Measurements from ENCODE around the gene KRT28.

DNA sequence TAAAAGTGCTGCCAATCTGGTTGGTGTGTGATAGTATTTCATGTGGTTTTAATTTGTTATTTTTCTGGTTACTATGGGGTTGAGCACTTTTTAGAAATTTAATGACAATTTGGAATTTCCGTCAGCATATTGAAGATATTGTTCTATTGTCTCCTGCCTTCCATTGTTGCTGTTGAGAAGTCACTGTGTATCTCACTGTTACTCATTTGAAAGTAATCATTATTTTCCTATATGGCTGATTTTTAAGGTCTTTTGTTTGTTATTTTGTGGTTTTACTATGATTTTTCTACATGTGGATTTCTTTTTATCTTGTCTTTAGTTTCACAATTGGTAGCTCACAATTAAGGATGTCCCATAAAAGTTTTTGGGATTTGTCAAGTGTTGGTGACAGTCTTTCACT is 36.0 kb downstream of the KRT28 start:
- TF ChIP-seq, protein P1, sequence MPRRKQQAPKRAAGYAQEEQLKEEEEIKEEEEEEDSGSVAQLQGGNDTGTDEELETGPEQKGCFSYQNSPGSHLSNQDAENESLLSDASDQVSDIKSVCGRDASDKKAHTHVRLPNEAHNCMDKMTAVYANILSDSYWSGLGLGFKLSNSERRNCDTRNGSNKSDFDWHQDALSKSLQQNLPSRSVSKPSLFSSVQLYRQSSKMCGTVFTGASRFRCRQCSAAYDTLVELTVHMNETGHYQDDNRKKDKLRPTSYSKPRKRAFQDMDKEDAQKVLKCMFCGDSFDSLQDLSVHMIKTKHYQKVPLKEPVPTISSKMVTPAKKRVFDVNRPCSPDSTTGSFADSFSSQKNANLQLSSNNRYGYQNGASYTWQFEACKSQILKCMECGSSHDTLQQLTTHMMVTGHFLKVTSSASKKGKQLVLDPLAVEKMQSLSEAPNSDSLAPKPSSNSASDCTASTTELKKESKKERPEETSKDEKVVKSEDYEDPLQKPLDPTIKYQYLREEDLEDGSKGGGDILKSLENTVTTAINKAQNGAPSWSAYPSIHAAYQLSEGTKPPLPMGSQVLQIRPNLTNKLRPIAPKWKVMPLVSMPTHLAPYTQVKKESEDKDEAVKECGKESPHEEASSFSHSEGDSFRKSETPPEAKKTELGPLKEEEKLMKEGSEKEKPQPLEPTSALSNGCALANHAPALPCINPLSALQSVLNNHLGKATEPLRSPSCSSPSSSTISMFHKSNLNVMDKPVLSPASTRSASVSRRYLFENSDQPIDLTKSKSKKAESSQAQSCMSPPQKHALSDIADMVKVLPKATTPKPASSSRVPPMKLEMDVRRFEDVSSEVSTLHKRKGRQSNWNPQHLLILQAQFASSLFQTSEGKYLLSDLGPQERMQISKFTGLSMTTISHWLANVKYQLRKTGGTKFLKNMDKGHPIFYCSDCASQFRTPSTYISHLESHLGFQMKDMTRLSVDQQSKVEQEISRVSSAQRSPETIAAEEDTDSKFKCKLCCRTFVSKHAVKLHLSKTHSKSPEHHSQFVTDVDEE (CRISPR knock-in tag; IDR thresholded peaks at IDR 0.05) = no peak
- TF ChIP-seq BACH2 (CRISPR knock-in tag; IDR thresholded peaks at IDR 0.05; ENCODE audit: borderline replicate concordance) (no peak), RARB (CRISPR knock-in tag; IDR thresholded peaks at IDR 0.05) (no peak), ARNTL (CRISPR knock-in tag; IDR thresholded peaks at IDR 0.05; ENCODE audit: borderline replicate concordance, low read depth) (no peak), ESRRG (CRISPR knock-in tag; IDR thresholded peaks at IDR 0.05) (no peak)
- TF ChIP-seq, protein P2, sequence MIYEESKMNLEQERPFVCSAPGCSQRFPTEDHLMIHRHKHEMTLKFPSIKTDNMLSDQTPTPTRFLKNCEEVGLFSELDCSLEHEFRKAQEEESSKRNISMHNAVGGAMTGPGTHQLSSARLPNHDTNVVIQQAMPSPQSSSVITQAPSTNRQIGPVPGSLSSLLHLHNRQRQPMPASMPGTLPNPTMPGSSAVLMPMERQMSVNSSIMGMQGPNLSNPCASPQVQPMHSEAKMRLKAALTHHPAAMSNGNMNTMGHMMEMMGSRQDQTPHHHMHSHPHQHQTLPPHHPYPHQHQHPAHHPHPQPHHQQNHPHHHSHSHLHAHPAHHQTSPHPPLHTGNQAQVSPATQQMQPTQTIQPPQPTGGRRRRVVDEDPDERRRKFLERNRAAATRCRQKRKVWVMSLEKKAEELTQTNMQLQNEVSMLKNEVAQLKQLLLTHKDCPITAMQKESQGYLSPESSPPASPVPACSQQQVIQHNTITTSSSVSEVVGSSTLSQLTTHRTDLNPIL (CRISPR knock-in tag; IDR thresholded peaks at IDR 0.05; ENCODE audit: low read depth) = no peak
- TF ChIP-seq, protein P3, sequence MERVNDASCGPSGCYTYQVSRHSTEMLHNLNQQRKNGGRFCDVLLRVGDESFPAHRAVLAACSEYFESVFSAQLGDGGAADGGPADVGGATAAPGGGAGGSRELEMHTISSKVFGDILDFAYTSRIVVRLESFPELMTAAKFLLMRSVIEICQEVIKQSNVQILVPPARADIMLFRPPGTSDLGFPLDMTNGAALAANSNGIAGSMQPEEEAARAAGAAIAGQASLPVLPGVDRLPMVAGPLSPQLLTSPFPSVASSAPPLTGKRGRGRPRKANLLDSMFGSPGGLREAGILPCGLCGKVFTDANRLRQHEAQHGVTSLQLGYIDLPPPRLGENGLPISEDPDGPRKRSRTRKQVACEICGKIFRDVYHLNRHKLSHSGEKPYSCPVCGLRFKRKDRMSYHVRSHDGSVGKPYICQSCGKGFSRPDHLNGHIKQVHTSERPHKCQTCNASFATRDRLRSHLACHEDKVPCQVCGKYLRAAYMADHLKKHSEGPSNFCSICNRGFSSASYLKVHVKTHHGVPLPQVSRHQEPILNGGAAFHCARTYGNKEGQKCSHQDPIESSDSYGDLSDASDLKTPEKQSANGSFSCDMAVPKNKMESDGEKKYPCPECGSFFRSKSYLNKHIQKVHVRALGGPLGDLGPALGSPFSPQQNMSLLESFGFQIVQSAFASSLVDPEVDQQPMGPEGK (CRISPR knock-in tag; IDR thresholded peaks at IDR 0.05; ENCODE audit: borderline replicate concordance) = no peak
- TF ChIP-seq, protein P4, sequence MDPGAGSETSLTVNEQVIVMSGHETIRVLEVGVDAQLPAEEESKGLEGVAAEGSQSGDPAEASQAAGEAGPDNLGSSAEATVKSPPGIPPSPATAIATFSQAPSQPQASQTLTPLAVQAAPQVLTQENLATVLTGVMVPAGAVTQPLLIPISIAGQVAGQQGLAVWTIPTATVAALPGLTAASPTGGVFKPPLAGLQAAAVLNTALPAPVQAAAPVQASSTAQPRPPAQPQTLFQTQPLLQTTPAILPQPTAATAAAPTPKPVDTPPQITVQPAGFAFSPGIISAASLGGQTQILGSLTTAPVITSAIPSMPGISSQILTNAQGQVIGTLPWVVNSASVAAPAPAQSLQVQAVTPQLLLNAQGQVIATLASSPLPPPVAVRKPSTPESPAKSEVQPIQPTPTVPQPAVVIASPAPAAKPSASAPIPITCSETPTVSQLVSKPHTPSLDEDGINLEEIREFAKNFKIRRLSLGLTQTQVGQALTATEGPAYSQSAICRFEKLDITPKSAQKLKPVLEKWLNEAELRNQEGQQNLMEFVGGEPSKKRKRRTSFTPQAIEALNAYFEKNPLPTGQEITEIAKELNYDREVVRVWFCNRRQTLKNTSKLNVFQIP (CRISPR knock-in tag; IDR thresholded peaks at IDR 0.05; ENCODE audit: borderline replicate concordance, low read depth) = no peak
